HG03196 (cell line): Measurements from ENCODE around the gene CFAP61.

ENCODE experiments used
- ATAC-seq: cut with Tn5 transposase; IDR thresholded peaks from one replicate; pipeline ENCODE4 v1.9.1; 2021; ENCODE audit not compliant: unreplicated experiment

CFAP61 gene

DNA sequence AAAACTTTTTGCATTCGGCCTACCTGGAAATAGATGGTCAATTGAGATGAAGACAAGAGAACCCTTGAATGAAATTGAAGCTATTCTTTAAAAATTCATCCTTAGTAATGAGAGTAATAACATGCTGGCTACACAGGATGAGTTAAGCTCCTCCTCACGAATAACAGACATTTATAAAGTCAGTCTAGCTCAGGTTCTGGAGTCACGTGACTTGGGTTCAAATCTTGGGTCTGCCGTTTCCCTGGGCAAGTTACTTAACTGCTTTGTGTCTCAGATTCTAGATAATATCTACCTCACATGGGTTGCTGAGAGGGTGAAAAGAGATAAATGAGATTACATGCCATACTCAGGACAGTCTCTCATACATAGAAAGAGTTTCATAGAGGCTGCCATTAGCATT, 214.2 kb downstream of the CFAP61 start:
- ATAC-seq = no peak

DNA sequence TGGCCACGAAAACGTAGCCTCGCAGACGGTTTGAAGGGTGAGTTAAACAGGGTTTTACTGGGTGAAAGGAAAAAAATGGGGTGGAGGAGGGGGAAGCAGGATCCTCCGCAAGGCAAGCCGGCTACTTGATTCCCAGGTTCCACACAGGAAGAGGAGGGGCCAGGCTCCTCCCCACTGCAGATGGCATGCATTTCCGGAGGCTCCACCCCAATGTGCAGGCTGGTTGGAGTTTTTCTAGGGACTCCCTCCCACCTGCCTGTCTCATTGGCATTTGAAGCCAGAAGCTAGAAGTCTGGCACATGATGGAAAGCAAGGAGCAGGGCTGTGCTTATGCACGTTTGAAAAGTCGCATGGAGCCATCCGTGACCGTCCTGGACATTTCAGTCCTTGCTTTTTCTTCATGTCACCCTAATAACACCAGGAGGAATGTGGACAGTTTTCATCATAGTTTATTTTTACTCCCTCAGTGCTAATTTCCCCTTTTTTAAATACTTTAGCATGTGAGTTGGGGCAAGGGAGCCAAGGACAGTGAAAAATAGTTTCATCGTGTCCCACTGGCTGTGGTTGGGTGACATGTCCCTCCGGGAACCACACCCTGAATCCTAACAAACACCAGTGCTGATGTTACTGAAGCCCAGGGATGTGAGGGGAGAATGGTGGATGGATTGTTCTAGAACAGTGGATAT, 215.5 kb downstream of the CFAP61 start:
- ATAC-seq = no peak

DNA sequence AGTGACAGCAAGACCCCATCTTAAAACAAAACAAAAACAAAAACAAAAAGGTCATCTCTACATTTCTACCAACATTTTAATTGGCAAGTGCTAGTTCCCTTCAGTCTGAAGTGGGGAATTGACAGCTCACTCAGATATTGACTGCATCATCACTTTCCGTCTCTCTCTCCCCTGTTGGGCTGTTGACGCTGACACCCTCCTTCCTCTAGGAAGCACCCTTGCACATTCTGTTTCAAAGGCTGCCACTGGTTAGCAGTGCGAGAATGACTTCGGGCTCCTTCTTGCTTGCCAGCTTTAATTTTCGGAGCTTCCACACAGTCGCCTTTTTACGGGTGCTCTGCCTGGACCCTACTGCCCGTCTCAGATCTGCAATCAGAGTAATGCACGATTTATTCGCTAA, 218.9 kb downstream of the CFAP61 start:
- no peak for ATAC-seq

DNA sequence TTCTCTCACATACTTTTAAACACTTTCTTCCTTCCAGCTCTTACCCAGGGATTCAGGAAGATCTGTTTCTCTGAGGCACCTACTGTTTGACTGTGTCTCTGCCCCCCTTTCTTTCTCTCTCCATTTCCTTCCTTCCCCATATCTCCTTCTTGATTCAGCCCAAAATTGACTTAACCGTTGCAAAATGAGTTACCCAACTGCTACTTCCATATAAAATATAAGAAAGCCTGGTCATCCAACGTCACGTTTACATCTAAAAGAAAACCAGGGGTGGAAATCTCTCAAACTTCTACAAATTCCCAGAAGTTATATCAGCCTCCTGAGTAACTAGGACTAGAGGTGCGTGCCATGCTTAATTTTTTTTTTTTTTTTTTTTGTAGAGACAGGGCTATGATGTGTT, 220.4 kb downstream of the CFAP61 start:
- ATAC-seq = no peak

DNA sequence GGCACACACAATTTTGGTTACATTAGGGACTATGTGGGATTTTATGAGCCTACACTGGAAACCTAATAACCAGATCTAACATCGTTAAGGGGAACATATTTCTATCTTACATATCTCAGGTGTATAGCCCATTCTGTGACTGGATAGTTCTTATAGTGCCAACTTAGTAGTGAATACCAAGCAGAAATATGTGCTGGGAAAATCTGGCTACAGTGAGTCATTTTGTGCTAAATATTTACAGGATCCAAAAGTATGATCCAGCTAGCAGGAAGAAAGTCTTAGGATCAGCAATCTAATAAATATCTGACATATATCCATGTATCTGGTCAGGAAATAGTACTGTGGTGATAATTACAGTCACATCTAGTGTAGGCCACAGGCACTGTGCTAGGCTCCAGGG, 221.0 kb downstream of the CFAP61 start:
- no peak for ATAC-seq

DNA sequence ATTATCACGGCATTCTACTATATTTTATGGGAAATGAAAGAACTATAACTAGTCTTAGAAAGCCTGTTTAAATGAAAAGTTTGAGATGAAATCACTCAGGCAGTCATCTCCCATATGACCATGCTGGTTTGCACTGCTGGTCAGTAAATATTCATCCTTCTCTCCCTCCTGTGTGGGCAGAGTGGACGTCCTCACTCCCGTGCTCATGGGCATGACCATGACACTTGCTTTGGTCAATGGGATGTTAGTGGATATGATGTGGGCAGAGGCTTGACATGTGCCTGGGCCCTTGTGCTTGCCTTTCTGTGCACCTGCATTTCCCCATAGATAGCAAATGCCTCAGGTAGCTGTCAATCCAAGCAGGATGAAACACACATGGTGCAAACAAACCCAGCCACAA, 222.5 kb downstream of the CFAP61 start:
- no peak for ATAC-seq

DNA sequence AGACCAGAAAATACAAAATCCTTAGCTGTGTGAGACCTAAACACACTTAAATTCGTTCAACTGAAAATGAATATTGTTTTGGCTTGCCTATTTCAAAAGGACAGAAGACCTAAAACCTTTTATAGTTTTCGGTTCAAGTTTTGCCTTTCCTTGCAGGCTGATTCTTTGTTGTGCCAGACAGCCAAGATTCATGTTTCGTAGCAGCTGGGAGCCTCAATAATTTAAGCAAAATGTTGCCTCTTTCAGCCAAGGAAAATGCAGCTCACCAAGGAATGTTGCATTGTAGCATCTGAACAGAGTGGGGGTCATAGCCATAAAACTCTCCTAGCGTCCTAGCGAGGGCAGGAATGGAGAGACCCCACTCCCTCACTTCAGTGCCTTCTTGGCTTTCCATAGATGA, 223.3 kb downstream of the CFAP61 start:
- ATAC-seq = no peak

DNA sequence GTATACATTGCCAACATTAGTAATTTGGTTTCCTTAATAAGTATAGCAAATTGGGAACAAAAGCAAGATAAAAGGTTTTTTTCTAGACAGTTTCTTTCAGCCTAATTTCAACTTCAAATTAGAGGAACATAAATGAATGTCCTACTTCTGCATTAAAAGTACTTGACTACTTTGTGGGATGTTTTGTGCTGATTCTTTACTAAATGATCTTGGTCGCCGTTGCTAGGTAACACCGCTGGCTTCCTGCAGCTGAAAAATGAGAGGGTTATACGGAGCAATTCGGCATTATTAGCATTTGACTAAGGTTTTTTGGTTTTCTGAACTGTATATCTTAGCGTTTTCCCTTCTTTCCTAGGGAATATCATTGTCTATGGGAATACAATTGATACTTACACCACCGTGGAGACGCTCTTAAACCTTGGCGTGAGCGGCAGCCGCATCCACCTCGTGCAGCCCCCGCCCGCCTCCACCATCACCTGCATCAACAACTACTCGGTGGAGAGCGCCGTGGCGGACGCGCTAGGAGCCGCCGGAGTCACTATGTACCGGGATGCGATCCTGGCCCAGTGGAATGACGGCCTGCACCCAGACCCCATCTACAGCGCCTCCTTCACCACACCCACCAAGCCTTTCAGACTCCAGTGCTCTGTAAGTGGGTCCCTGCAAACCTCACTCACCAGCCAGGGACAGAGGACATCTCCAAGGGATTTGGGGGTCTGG, 224.6 kb downstream of the CFAP61 start:
- no peak for ATAC-seq

DNA sequence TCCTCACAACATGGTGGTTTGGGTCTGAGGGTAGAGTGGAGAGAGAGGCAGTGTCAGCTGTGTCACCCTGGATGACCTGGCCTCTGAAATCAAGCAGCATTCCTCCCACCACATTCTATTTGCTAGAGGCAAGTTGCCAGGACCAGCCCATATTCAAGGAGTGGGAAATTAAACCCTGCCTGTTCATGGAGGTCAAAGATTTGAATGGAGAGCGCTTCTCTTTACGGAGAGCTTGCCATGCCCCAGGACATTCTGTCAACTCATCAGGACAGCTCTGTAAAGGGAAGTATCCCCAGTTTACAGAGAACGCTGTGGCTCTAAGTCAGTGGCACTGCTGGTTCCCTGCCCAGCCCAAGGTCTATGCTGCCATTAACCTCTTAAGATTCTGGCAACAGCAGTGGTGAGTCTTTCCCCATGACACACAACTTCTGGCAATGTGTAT, 225.6 kb downstream of the CFAP61 start:
- no peak for ATAC-seq

DNA sequence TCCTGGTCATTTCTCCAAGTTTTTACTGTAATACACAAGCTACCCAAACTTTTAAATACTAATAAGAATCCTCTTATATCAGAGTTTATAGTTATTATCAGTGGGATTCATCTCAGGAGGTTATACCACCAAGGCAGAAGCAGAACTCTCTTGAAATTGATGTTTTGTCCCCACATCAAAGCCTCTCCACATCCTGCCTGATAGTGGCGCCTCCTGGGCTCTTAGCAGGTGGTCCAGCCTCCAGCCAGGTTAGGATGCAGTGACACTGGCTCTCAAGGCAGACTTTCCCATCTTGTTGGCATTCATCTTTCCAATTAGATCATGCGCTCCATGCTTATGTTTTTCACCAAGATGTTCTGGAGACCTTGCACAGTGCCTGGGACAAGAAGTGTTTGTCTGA, 233.7 kb downstream of the CFAP61 start:
- ATAC-seq = no peak

DNA sequence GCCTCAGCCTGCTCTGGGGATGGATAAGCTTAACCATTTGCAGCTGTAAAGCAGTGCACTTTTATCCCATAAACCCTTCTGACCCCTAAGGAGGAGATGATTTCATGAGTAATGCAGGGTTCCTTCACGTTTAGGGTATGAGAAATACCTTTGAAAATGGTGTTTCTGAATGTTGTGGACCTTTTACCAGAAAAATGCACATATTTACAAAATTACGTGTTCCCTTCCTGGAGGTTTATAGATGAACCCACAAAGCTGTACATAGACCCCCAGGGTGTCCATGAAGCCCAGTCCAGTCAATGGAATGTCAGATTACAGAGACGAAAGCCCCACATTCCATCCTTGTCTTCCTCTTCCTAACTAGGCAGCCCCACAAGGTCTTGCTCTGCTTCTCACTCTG, 237.0 kb downstream of the CFAP61 start:
- ATAC-seq = no peak

DNA sequence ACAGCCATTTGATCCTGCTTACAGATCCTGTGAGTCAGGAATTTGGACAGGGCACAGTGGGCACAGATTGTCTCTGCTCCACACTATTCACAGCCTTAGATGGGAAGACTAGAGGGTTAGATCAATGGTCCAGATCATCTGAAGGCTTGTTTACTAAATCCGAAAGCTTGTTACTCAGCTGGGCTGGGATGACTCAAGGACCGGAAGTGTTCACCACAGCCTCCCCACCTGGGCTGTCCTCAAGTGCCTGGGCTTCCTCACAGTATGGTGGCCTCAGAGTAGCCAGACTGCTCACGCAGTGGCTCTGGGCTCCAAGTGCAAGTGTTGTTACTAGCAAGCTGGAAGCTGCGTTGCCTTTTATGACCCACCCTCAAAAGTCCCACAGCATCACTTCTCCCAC, 240.1 kb downstream of the CFAP61 start:
- no peak for ATAC-seq

DNA sequence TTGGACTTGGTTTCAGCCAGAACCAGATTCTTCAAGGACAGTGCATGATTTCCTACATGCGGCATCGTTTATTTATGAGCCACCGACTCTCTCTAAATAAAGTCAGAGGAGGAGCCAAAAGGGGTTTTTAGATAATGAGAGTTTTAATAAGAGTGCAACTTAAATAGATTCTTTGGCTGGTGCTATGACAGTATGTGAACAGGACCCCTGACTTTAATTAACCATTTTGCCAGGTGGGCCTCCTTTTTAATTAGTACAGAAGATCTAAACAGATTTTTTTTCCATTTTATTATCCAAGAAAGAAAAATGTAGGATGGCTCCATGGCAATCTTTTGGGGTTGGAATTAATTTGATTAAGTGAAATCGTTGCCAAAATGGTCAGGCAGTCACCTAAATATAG, 240.8 kb downstream of the CFAP61 start:
- no peak for ATAC-seq

DNA sequence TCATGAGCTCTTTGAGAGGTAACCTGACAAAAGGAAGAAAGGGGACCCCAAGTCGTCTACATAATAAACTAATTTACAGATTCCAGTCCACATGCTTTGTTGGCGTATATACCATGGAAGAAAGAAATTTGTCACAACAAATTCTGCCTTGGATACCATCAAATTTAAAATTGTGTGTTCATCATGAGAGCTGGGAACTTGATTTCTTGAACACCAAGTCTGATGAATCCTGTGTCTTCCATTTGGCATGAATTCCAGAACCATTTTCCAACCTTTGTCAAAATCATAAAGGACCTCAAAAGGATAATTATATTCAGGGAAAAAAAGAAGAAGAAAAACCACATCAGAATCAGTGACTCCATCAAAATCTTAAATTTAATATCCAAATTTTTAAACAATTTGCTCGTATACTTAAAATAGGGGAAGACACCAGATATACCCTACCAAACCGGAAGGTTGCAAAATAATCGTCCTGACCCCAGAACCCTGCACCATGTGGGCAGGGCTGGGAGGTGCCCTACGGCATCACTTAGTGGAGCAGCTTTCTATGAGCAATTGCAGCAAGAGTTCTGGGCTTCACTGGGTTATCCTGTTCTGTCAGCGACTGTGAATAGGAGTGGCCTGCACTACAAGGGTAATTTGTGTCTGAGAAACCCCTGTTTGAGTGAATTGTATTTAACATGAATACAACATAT, 241.5 kb downstream of the CFAP61 start:
- no peak for ATAC-seq

DNA sequence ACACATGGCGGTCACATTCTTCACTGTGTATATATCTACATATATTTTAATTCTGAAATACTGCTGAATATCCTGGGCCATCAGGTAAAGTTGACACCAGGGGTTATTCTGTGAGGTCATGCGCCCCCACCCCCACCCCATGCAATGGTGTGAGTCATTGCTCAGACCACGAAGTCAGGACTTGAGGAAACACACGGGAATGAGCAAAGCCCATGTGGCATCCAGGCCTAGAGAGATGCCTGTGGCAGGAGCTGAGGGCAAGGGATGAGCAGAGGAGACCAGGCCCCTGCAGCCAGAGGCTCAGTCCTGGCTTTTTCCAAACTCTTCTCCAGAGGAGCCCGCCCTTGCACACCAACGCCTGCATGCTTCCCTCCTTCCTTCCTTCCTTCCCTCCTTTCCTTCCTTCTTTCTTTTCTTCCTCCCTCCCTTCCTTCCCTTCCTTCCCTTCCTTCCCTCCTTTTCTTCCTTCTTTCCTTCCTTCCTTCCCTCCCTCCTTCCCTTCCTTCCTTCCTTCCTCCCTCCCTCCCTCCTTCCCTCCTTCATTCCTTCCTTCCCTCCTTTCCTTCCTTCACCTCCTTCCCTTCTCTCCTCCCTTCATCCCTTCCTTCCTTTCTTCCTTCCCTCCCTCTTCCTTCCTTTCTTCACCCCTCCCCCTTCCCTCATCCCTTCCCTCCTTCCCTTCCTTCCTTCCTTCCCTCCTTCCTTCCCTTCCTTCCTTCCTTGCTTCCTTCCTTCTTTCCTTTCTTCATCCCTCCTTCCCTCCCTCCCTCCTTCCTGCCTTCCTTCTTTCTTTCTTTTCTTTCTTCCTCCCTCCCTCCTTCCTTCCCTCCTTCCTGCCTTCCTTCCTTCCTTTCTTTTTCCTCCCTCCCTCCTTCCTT, 243.5 kb downstream of the CFAP61 start:
- ATAC-seq = no peak

DNA sequence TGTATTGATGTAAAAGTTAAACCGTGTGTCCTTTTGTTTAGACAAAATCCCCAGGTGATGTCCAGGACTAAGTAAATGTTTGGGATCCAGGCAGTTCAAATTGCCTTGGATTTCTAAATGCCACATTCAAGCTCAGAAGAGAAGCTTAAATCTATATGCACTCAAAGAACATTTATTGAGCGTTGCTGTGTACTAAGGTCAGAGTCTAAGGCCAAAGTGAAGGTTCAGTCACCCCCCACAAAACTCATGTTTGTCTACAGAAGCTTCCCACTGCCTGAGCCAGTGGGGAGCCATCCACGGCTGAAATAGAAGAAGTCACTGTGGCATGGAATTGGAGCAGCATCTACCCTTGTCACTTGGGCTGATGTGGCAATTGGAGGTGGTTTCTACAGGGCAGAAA, 244.8 kb downstream of the CFAP61 start:
- ATAC-seq = no peak

DNA sequence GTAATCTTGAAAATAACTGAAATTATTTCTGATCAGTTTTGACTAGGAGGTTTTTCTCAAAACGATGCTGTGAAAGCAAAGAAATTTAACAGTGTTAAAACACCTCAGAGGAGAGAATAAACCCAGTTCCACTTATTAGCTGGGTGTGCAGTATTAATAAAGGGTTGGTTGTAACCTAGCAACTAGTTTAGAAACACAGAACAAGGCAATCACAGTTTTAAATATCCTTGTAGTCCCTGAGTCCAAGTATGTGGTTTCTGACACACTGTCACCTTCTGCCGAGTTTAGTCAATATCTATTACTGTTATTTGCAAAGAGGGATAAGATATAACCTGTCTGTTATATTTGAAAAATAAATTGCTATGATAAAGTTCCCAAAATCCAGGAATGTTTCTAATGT, 245.4 kb downstream of the CFAP61 start:
- ATAC-seq = no peak

DNA sequence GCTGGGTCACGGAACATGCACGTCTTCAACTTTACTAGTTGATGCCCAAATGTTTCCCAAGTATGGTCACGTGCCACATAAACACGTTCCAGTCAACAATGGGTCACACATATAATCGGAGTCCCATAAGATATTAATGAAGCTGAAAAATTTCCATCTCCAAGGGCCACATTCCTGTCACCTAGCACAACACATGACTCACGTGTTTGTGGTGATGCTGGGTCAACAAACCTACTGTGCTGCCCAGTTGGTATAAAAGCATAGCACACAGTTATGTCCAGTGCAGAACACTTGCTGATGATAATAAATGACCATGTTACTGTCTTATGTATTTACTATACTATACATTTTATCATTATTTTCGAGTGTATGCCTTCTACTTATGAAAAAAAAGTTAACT, 247.6 kb downstream of the CFAP61 start:
- no peak for ATAC-seq

DNA sequence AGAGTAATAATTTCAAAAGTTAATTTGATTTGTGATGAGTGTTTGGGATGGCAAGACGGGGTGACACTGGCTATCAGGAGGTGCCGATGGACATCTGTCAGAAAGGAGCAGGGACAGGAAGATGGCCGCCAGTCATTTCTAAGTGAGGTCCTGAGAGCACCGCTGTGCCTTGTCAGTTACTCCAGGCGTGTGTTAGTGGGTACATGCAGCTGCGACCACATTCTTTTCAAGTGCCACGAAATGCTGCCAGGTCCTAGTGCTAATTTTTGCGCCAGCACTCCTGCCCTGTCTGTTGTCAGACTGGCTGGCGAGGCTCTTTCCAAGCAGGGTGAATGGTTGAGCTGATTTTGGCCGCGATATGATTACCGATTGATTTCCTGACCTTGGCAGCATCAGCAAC, 251.0 kb downstream of the CFAP61 start:
- ATAC-seq = no peak

DNA sequence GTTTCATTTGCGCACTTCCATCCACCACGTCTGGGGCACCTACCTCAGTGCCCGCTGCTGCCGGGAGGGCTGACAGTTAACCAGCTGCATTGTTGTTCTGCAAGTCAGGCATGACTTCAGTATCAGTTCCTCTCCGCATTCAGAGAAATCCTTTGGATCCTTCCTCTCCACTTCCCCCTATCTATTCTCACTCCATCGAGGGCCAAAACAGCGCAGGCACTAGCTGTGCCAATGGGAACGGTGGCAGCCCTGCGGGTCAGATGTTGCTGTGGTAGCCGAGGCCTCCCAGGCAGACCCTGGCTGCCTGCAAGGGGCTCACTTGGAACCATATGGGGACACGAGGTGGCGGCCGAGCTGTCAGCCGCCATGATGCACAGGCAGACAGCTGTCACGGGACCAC, 251.4 kb downstream of the CFAP61 start:
- ATAC-seq = no peak

DNA sequence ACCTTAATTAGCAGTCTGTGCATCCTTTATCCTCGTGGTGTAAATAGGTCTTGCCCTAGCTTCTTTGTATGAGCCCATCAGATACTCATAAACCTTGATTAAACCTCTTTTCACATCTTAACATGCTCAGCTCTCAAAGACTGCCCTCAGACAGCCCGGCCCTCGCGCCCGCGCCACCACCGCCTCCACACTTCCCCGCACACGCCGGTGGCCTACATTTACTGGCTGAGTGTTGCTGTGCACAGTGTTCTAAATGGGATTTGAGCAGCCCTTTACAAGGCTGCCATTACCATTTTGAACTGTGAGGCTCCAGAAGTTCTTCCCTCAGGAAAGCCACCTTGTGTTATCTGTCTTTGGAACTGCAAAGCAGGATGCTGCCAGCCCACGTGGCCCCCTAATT, 252.6 kb downstream of the CFAP61 start:
- no peak for ATAC-seq
